ENCODE measurements around the gene SPACA4. TPM values are rescaled to one million over a fixed set of nuclear protein-coding genes. Genes with fewer than 3 reads are reported as not detected.

The SPACA4 gene
- polyA plus RNA-seq, 3 donors = not detected

DNA sequence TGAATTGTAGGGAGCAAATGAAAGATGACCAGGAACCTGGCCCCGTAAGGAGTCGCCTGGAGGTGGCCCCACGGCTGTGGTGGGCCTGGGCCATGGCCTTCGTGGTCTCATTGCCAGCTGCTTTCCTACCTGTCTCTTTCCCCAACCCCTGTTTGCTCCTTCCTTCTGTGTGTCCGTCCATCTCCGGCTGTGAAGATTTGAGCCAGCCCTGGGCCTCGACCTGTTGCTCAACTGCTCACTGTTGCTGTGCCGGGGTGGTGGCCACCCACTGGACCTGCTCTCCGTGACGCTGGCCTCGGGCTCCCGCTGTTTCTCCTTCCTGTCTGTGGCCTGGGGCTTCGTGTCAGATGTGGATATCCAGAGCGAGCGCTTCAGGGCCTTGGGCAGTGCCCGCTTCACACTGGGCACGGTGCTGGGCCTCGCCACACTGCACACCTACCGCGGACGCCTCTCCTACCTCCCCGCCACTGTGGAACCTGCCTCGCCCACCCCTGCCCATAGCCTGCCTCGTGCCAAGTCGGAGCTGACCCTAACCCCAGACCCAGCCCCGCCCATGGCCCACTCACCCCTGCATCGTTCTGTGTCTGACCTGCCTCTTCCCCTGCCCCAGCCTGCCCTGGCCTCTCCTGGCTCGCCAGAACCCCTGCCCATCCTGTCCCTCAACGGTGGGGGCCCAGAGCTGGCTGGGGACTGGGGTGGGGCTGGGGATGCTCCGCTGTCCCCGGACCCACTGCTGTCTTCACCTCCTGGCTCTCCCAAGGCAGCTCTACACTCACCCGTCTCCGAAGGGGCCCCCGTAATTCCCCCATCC is 22.1 kb downstream of the SPACA4 start:
- Histone ChIP-seq H4K20me1 (ENCODE audit: insufficient read depth, low read length) (peaks cover 40% of the 10 kb centered on the region), H3K27ac (ENCODE audit: low read depth in 1 of 2, low read length in 2 of 2) (peak overlapping the region in 1 of 2 donors; percentile 4), H3K36me3 (replicated peaks in 1 of 2; ENCODE audit: control insufficient read depth in 1 of 2, insufficient read depth in 2 of 2, low read length in 2 of 2) (peaks cover 27 to 55% of the 10 kb centered on the region in 2 donors), H3K4me2 (replicated peaks; ENCODE audit: extremely low read depth, low read length, poor library complexity, severe bottlenecking) (no peak overlapping the region), H3K4me1 (ENCODE audit: control insufficient read depth in 1 of 2, insufficient read depth in 2 of 2, low read length in 2 of 2) (peaks cover 62 to 70% of the 10 kb centered on the region in 2 donors), H3K4me3 (replicated peaks in 1 of 3; ENCODE audit: low read depth in 2 of 3, low read length in 3 of 3) (no peak overlapping the region), H3K79me2 (ENCODE audit: insufficient read depth, low read length) (peaks cover 19% of the 10 kb centered on the region), H3K9ac (ENCODE audit: insufficient read depth, low read length, poor library complexity, severe bottlenecking) (no peak overlapping the region), H3K27me3 (ENCODE audit: control insufficient read depth in 2 of 2, insufficient read depth in 2 of 2, low read length in 2 of 2) (no peaks in the 10 kb centered on the region), H2AFZ (ENCODE audit: insufficient read depth, low read depth, low read length, poor library complexity, severe bottlenecking) (no peak overlapping the region), H3K9me3 (replicated peaks in 1 of 2; ENCODE audit: control insufficient read depth in 1 of 2, insufficient read depth in 1 of 2, low read length in 2 of 2) (no peaks in the 10 kb centered on the region)
- H3K27me3 Mint-ChIP-seq (ENCODE audit: low read depth in 3 of 3) = no peaks in the 10 kb centered on the region
- peaks cover 0 to 3% (median 0%) of the 10 kb centered on the region in 7 donors for H3K9me3 Mint-ChIP-seq
- no peak overlapping the region for H3K4me3 Mint-ChIP-seq
- no peak for DNase-seq
- 74% methylated on average over 26 of the region's 34 CpGs for WGBS (ENCODE audit: insufficient coverage)
- peaks cover 56% of the 10 kb centered on the region for H3K4me1 Mint-ChIP-seq
- peak overlapping the region in 5 of 7 donors; percentile 68 to 88 (median 73) for H3K27ac Mint-ChIP-seq
- intact Hi-C loops (cut with micrococcal nuclease) = no loop called here
- H3K36me3 Mint-ChIP-seq = peaks cover 30 to 54% of the 10 kb centered on the region in 2 donors
- TF ChIP-seq, protein P1, sequence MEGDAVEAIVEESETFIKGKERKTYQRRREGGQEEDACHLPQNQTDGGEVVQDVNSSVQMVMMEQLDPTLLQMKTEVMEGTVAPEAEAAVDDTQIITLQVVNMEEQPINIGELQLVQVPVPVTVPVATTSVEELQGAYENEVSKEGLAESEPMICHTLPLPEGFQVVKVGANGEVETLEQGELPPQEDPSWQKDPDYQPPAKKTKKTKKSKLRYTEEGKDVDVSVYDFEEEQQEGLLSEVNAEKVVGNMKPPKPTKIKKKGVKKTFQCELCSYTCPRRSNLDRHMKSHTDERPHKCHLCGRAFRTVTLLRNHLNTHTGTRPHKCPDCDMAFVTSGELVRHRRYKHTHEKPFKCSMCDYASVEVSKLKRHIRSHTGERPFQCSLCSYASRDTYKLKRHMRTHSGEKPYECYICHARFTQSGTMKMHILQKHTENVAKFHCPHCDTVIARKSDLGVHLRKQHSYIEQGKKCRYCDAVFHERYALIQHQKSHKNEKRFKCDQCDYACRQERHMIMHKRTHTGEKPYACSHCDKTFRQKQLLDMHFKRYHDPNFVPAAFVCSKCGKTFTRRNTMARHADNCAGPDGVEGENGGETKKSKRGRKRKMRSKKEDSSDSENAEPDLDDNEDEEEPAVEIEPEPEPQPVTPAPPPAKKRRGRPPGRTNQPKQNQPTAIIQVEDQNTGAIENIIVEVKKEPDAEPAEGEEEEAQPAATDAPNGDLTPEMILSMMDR (IDR thresholded peaks at IDR 0.05) = no peak

DNA sequence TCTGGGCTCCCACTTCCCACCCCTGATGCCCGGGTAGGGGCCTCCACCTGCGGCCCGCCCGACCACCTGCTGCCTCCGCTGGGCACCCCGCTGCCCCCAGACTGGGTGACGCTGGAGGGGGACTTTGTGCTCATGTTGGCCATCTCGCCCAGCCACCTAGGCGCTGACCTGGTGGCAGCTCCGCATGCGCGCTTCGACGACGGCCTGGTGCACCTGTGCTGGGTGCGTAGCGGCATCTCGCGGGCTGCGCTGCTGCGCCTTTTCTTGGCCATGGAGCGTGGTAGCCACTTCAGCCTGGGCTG is 22.7 kb downstream of the SPACA4 start:
- Histone ChIP-seq H3K4me3 (replicated peaks in 1 of 3; ENCODE audit: low read depth in 2 of 3, low read length in 3 of 3) (no peak overlapping the region), H3K9ac (ENCODE audit: insufficient read depth, low read length, poor library complexity, severe bottlenecking) (no peak overlapping the region), H2AFZ (ENCODE audit: insufficient read depth, low read depth, low read length, poor library complexity, severe bottlenecking) (no peak overlapping the region), H3K79me2 (ENCODE audit: insufficient read depth, low read length) (peaks cover 22% of the 10 kb centered on the region), H3K9me3 (replicated peaks in 1 of 2; ENCODE audit: control insufficient read depth in 1 of 2, insufficient read depth in 1 of 2, low read length in 2 of 2) (no peaks in the 10 kb centered on the region), H3K27me3 (ENCODE audit: control insufficient read depth in 2 of 2, insufficient read depth in 2 of 2, low read length in 2 of 2) (no peaks in the 10 kb centered on the region), H3K4me1 (ENCODE audit: control insufficient read depth in 1 of 2, insufficient read depth in 2 of 2, low read length in 2 of 2) (peaks cover 63 to 70% of the 10 kb centered on the region in 2 donors), H4K20me1 (ENCODE audit: insufficient read depth, low read length) (peaks cover 41% of the 10 kb centered on the region), H3K36me3 (replicated peaks in 1 of 2; ENCODE audit: control insufficient read depth in 1 of 2, insufficient read depth in 2 of 2, low read length in 2 of 2) (peaks cover 27 to 55% of the 10 kb centered on the region in 2 donors), H3K4me2 (replicated peaks; ENCODE audit: extremely low read depth, low read length, poor library complexity, severe bottlenecking) (no peak overlapping the region), H3K27ac (ENCODE audit: low read depth in 1 of 2, low read length in 2 of 2) (no peak overlapping the region)
- Mint-ChIP-seq H3K9me3 (peaks cover 0 to 3% (median 0%) of the 10 kb centered on the region in 7 donors), H3K4me1 (peaks cover 58% of the 10 kb centered on the region), H3K4me3 (no peak overlapping the region), H3K27ac (no peak overlapping the region), H3K36me3 (peaks cover 30 to 51% of the 10 kb centered on the region in 2 donors), H3K27me3 (ENCODE audit: low read depth in 3 of 3) (no peaks in the 10 kb centered on the region)
- DNase-seq = no peak
- WGBS (ENCODE audit: insufficient coverage) = 99% methylated on average over 22 of the region's 22 CpGs
- TF ChIP-seq, protein P1 (IDR thresholded peaks at IDR 0.05) = no peak
- intact Hi-C loops (cut with micrococcal nuclease) = no loop called here
